ENCODE measurements around the gene RAD51B. TPM values are rescaled to one million over a fixed set of nuclear protein-coding genes. Genes with fewer than 3 reads are reported as not detected.

The RAD51B gene
- total RNA-seq, 6 donors from 2014 or later = 10.6 to 63.9 (median 18.4) TPM

- H3K9me3 ChIP-seq = no peaks in the 10 kb centered on the region
- H3K4me1 ChIP-seq = peaks cover 0 to 24% (median 10%) of the 10 kb centered on the region in 4 donors
- H3K36me3 ChIP-seq = no peaks in the 10 kb centered on the region
- H3K27me3 ChIP-seq = no peaks in the 10 kb centered on the region
- H3K27ac ChIP-seq = no peak overlapping the region
- no peak for ATAC-seq (ENCODE audit: low FRiP score in 2 of 2)
- no peak overlapping the region for H3K4me3 ChIP-seq
- TF ChIP-seq CTCF (IDR thresholded peaks at IDR 0.05) (no peak), POLR2AphosphoS5 (IDR thresholded peaks at IDR 0.05) (no peak), POLR2A (IDR thresholded peaks at IDR 0.05) (no peak), EP300 (IDR thresholded peaks at IDR 0.05) (no peak)
- no peak for DNase-seq
- WGBS, 2 donors = 71 to 93% methylated on average over 11 of the region's 11 CpGs
Observed at GRCh38 chr14:68624541-68625220, 805.1 kb downstream of the RAD51B start.

GRCh38 chr14:68625366-68626090 lies 805.9 kb downstream of the RAD51B start:
- 84 to 89% methylated on average over 7 of the region's 7 CpGs for WGBS, 2 donors
- TF ChIP-seq CTCF (IDR thresholded peaks at IDR 0.05) (no peak), POLR2AphosphoS5 (IDR thresholded peaks at IDR 0.05) (no peak), EP300 (IDR thresholded peaks at IDR 0.05) (no peak), POLR2A (IDR thresholded peaks at IDR 0.05) (no peak)
- H3K4me3 ChIP-seq = no peak overlapping the region
- ATAC-seq (ENCODE audit: low FRiP score in 2 of 2) (no peak), DNase-seq (no peak)
- peaks cover 0 to 29% (median 13%) of the 10 kb centered on the region in 4 donors for H3K4me1 ChIP-seq
- no peaks in the 10 kb centered on the region for H3K36me3 ChIP-seq
- no peaks in the 10 kb centered on the region for H3K9me3 ChIP-seq
- no peaks in the 10 kb centered on the region for H3K27me3 ChIP-seq
- peak overlapping the region in 1 of 4 donors; percentile 42 for H3K27ac ChIP-seq

- Histone ChIP-seq H3K27ac (peak overlapping the region in 1 of 4 donors; percentile 42), H3K4me1 (peaks cover 0 to 31% (median 13%) of the 10 kb centered on the region in 4 donors), H3K9me3 (no peaks in the 10 kb centered on the region), H3K4me3 (no peak overlapping the region), H3K36me3 (no peaks in the 10 kb centered on the region), H3K27me3 (no peaks in the 10 kb centered on the region)
- no peak for DNase-seq
- WGBS, 2 donors = 55 to 93% methylated on average over 1 of the region's 1 CpG
- no peak for ATAC-seq (ENCODE audit: low FRiP score in 2 of 2)
- TF ChIP-seq CTCF (IDR thresholded peaks at IDR 0.05) = no peak
- TF ChIP-seq POLR2A (IDR thresholded peaks at IDR 0.05) = no peak
- TF ChIP-seq POLR2AphosphoS5 (IDR thresholded peaks at IDR 0.05) = no peak
- TF ChIP-seq EP300 (IDR thresholded peaks at IDR 0.05) = no peak
Observed at GRCh38 chr14:68626386-68626785, 806.8 kb downstream of the RAD51B start.

GRCh38 chr14:68627050-68627867 lies 807.7 kb downstream of the RAD51B start:
- DNase-seq = no peak

More at GRCh38 chr14:68627050-68627867, 807.7 kb downstream of the RAD51B start:
- no peak for TF ChIP-seq CTCF (IDR thresholded peaks at IDR 0.05)
- peak in 1 of 2 donors; percentile 52 for TF ChIP-seq POLR2AphosphoS5 (IDR thresholded peaks at IDR 0.05)
- Histone ChIP-seq H3K9me3 (no peaks in the 10 kb centered on the region), H3K4me1 (peaks cover 0 to 26% (median 16%) of the 10 kb centered on the region in 4 donors), H3K27me3 (no peaks in the 10 kb centered on the region), H3K4me3 (no peak overlapping the region), H3K27ac (peak overlapping the region in 3 of 4 donors; percentile 10 to 42 (median 17)), H3K36me3 (no peaks in the 10 kb centered on the region)
- ATAC-seq (ENCODE audit: low FRiP score in 2 of 2) = peak in 1 of 2 donors; percentile 16
- WGBS, 2 donors = 69 to 81% methylated on average over 6 of the region's 6 CpGs

Measured in upper lobe of left lung (tissue), 6 donors.